GM12878 (cell line): ENCODE data around the gene TIMM10. TPM values are rescaled to one million over a fixed set of nuclear protein-coding genes. Genes with fewer than 3 reads are reported as not detected.

Source experiments
- ATAC-seq: fragments of 200-7000 bp; cut with Tn5 transposase; 3 replicates; pipeline ENCODE4 v1.9.1; 2020; ENCODE audit warnings: mild to moderate bottlenecking, moderate library complexity
- BruUV-seq: library from RNA; stranded (reverse); fragments of 400-500 nt; replicated peaks from 2 replicates; lab custom pipeline; 2021; lab: Mats Ljungman, UMichigan
- CTCF ChIA-PET: fragments of 300-600 bp; sonication (Branson Sonifier 250); formaldehyde crosslinking; extraction: SDS; loops from one replicate; lab custom pipeline; 2021; ENCODE audit warnings: inconsistent platforms; lab: Yijun Ruan, JAX
- POLR2A ChIA-PET: fragments of 350-600 bp; formaldehyde crosslinking; extraction: SDS; loops from one replicate; lab custom pipeline; 2021; ENCODE audit warnings: inconsistent platforms; lab: Charles Lee
- RAD21 ChIA-PET: fragments of 300-600 bp; sonication (Branson Sonifier 250); formaldehyde crosslinking; loops from one replicate; lab custom pipeline; 2023; ENCODE audit warnings: antibody characterized with exemption; ENCODE audit not compliant: unreplicated experiment; lab: Charles Lee
- SMC1A ChIA-PET: fragments of 300-600 bp; sonication (Branson Sonifier 250); formaldehyde crosslinking; loops from one replicate; lab custom pipeline; 2023; ENCODE audit not compliant: unreplicated experiment, uncharacterized antibody; lab: Charles Lee
- DNase-seq: peaks from one replicate; pipeline ENCODE4 v3.0.0-alpha.2; 2011; ENCODE audit warnings: low read depth, low spot score
- FAIRE-seq: peaks from 3 replicates; lab custom pipeline; 2011; peaks lifted over from hg19 to GRCh38; lab: Jason Lieb, UNC
- H2AFZ ChIP-seq: 2 replicates; pipeline ENCODE4 v1.6.0; 2011; ENCODE audit warnings: low read depth, low read length, control low read depth; ENCODE audit not compliant: control insufficient read depth
- H3K27ac ChIP-seq: 2 replicates; pipeline ENCODE4 v1.5.1; 2011; ENCODE audit warnings: control low read depth; ENCODE audit not compliant: control insufficient read depth, insufficient read depth
- H3K27me3 ChIP-seq, 2 experiments: replicated peaks in 1 of 2; 2 replicates each; pipeline versions ENCODE4 v1.6.0 to v1.6.1; 2011; ENCODE audit warnings: low read length in 1 of 2; ENCODE audit not compliant: control insufficient read depth in 2 of 2, insufficient read depth in 2 of 2
- H3K36me3 ChIP-seq, 2 experiments: 2 replicates each; pipeline ENCODE4 v1.5.1; 2011; ENCODE audit warnings: low read length in 1 of 2; ENCODE audit not compliant: control insufficient read depth in 2 of 2, insufficient read depth in 2 of 2
- H3K4me1 ChIP-seq: 2 replicates; pipeline ENCODE4 v1.6.1; 2011; ENCODE audit warnings: mild to moderate bottlenecking, low read length, moderate library complexity, mixed read lengths; ENCODE audit not compliant: control insufficient read depth, insufficient read depth
- H3K4me2 ChIP-seq: 2 replicates; pipeline ENCODE4 v1.6.0; 2011; ENCODE audit warnings: control low read depth; ENCODE audit not compliant: control insufficient read depth, insufficient read depth
- H3K4me3 ChIP-seq: fragments of 200-600 bp; sonication (generic); 2 replicates; pipeline ENCODE4 v1.5.1; 2016
- H3K79me2 ChIP-seq: 2 replicates; pipeline ENCODE4 v1.6.0; 2011; ENCODE audit warnings: low read length; ENCODE audit not compliant: control insufficient read depth, insufficient read depth
- H3K9ac ChIP-seq: 2 replicates; pipeline ENCODE4 v1.8.0; 2011; ENCODE audit warnings: low read length, control low read depth, mixed read lengths; ENCODE audit not compliant: control insufficient read depth, insufficient read depth
- H3K9me3 ChIP-seq: replicated peaks from 3 replicates; pipeline ENCODE4 v1.5.1; 2011; ENCODE audit warnings: mild to moderate bottlenecking, low read length; ENCODE audit not compliant: control insufficient read depth, insufficient read depth
- H4K20me1 ChIP-seq: 2 replicates; pipeline ENCODE4 v1.6.0; 2011; ENCODE audit not compliant: control insufficient read depth, insufficient read depth
- BHLHE40 ChIP-seq, 2 experiments: fragments of 450-650 bp in 1 of 2; IDR thresholded peaks; 2 replicates each; pipeline ENCODE4 v1.6.1; 2011 to 2017; ENCODE audit warnings: low read depth in 2 of 2, borderline replicate concordance in 1 of 2, improper control_type of control experiment in 1 of 2, low read length in 1 of 2, mild to moderate bottlenecking in 1 of 2
- CBX3 ChIP-seq: fragments of 200-600 bp; sonication (generic); IDR thresholded peaks from 2 replicates; pipeline ENCODE4 v1.6.1; 2016; ENCODE audit warnings: low read depth, borderline replicate concordance
- CREM ChIP-seq: IDR thresholded peaks from 2 replicates; pipeline ENCODE4 v1.6.1; 2014; ENCODE audit warnings: antibody characterized with exemption, low read depth
- ESRRA ChIP-seq: IDR thresholded peaks from 2 replicates; pipeline ENCODE4 v1.6.1; 2012; ENCODE audit warnings: mild to moderate bottlenecking, low read length, improper control_type of control experiment
- RBBP5 ChIP-seq: fragments of 200-600 bp; sonication (generic); conservative IDR thresholded peaks from 2 replicates; pipeline ENCODE4 v1.6.1; 2016
- RFX5 ChIP-seq: IDR thresholded peaks from 2 replicates; pipeline ENCODE4 v1.6.1; 2011; ENCODE audit warnings: low read depth, low read length, improper control_type of control experiment
- WRNIP1 ChIP-seq: IDR thresholded peaks from 2 replicates; pipeline ENCODE4 v1.6.1; 2011; ENCODE audit warnings: low read depth, low read length, improper control_type of control experiment, borderline replicate concordance
- ZNF217 ChIP-seq: fragments of 450-650 bp; IDR thresholded peaks from 2 replicates; pipeline ENCODE4 v1.6.1; 2017; ENCODE audit warnings: antibody characterized with exemption, mild to moderate bottlenecking
- WGBS: methylation state at CpG from one replicate; pipeline ENCODE4 v1.1.6; 2016; ENCODE audit warnings: low lambda C conversion rate; ENCODE audit not compliant: insufficient replicate concordance, insufficient coverage; ENCODE audit errors: missing lambda C conversion rate; 5-methylcytosine and 5-hydroxymethylcytosine counted together
- in situ Hi-C: fragments of 300-500 bp; cut with MboI; formaldehyde crosslinking; loops from 9 replicates; pipeline ENCODE4 v1.14.3; 2018; ENCODE audit warnings: mixed read lengths
- intact Hi-C: fragments of 100-400 bp; cut with micrococcal nuclease; formaldehyde crosslinking; loops from one replicate; pipeline ENCODE4 v1.14.2; 2022; ENCODE audit not compliant: unreplicated experiment
- polyA plus RNA-seq, 11 experiments: library from polyadenylated mRNA; depleted of rRNA in 4 of 11; unstranded in 6 of 11; stranded (reverse) in 5 of 11; fragments of >200 nt; fragmentation: Nextera tagmentation in 4 of 11; fragmentation: Illumina TruSeq in 1 of 11; extraction: Ambion mirVana in 4 of 11; extraction: Trizol in 1 of 11; gene quantifications; 1 replicate in 1 of 11; 2 replicates in 10 of 11; pipeline versions ENCODE4 v1.2.1 to v1.2.3, GENCODE V29; 2011 to 2016; ENCODE audit warnings: inconsistent platforms in 2 of 11, missing spikeins in 2 of 11, low read depth in 1 of 11
- total RNA-seq, 4 experiments: library from RNA; depleted of rRNA in 3 of 4; stranded (reverse); fragments of >200 nt in 3 of 4; fragmentation: Illumina TruSeq in 1 of 4; extraction: Trizol in 1 of 4; gene quantifications; 2 replicates each; pipeline versions ENCODE4 v1.2.1 to v1.2.3, GENCODE V29; 2013 to 2021
- TF ChIP-seq, protein P1 (sequence below): fragments of 450-650 bp; IDR thresholded peaks from 2 replicates; pipeline ENCODE4 v1.6.1; 2018; ENCODE audit warnings: mild to moderate bottlenecking, low read depth, moderate library complexity; ENCODE audit not compliant: partially characterized antibody
- TF ChIP-seq, protein P2 (sequence below): fragments of 450-650 bp; conservative IDR thresholded peaks from 2 replicates; pipeline ENCODE4 v1.6.1; 2017; ENCODE audit warnings: mild to moderate bottlenecking, moderate library complexity
- TF ChIP-seq, protein P3 (sequence below): fragments of 450-650 bp; IDR thresholded peaks from 2 replicates; pipeline ENCODE4 v1.6.1; 2014; ENCODE audit warnings: mild to moderate bottlenecking
- TF ChIP-seq, protein P4 (sequence below): fragments of 450-650 bp; IDR thresholded peaks from 2 replicates; pipeline ENCODE4 v1.6.1; 2017; ENCODE audit warnings: low read depth, mild to moderate bottlenecking, moderate library complexity

The TIMM10 gene
- total and polyA plus RNA-seq, 10 of the 15 experiments (the other 5 are each of a cell fraction or from before 2014, with no cell fraction given) = 148 to 898 (median 206) TPM

DNA sequence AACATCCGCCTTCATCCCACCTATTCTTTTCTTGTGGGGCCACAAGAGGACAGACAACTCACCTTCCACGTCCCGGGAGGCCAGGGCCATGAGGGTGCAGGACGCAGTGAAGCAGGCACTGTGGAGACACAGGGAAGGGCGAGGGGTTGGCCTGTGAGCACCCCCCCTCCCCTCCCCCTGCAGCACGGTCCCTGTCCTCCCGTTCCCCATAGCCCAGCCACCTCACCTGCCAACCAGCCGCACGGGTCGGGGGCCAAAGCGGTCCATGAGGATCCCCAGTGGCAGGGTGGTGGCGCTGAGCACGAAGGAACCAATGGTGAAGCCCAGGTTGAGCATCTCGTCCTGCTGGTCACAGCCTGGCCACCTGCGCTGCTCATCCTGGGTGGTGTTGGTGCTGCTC is 29.6 kb downstream of the TIMM10 start:
- H3K36me3 ChIP-seq = peaks cover 3% of the 10 kb centered on the region in 2 experiments; a peak in 3 of 4 replicates

DNA sequence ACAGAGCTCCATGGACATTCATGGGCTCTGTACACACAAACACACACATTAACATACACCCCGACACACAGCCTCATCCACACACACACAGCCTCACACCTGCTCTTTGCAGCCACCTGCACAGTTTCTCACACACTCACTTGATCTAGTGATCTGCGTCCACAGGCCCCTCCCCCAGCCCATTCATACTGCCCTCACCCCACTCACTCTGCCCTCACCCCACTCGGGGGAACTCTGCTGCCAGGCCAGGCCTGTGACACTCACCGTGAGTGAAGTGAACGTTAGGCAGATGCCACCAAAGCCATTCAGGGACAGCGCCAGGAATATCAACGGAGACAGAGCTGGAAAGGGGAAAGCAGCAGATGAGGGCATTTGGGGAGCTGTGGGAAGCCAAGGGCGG is 30.0 kb downstream of the TIMM10 start:
- BruUV-seq = no TSS peak
- H4K20me1 ChIP-seq = peaks cover 3% of the 10 kb centered on the region; the same call in 1 of the 2 replicates
- no peak overlapping the region for H3K9ac ChIP-seq
- H3K36me3 ChIP-seq = peaks cover 3% of the 10 kb centered on the region in 2 experiments; a peak in 3 of 4 replicates
- in situ Hi-C loops = no loop called here
- intact Hi-C loops = no loop called here
- SMC1A ChIA-PET = no interaction called here
- POLR2A ChIA-PET = no interaction called here
- CTCF ChIA-PET = interaction anchor here (2.0 kb wide), 1 partner anchor 26 kb away, joined by 4 read pairs; no protein-coding TSS in a partner anchor
- ATAC-seq (no peak), FAIRE-seq (no peak), DNase-seq (no peak)
- RAD21 ChIA-PET = no interaction called here
- no peak overlapping the region for H3K4me2 ChIP-seq
- WGBS = 93% methylated on average over 8 of the region's 8 CpGs
- no peaks in the 10 kb centered on the region for H3K9me3 ChIP-seq
- H3K27ac ChIP-seq = no peak overlapping the region
- H3K4me1 ChIP-seq = no peaks in the 10 kb centered on the region
- H3K79me2 ChIP-seq = no peaks in the 10 kb centered on the region
- H3K4me3 ChIP-seq = no peak overlapping the region
- H3K27me3 ChIP-seq = no peaks in the 10 kb centered on the region
- no peak overlapping the region for H2AFZ ChIP-seq
- TF ChIP-seq ZNF217 (no peak), RBBP5 (no peak)
- TF ChIP-seq, protein P1, sequence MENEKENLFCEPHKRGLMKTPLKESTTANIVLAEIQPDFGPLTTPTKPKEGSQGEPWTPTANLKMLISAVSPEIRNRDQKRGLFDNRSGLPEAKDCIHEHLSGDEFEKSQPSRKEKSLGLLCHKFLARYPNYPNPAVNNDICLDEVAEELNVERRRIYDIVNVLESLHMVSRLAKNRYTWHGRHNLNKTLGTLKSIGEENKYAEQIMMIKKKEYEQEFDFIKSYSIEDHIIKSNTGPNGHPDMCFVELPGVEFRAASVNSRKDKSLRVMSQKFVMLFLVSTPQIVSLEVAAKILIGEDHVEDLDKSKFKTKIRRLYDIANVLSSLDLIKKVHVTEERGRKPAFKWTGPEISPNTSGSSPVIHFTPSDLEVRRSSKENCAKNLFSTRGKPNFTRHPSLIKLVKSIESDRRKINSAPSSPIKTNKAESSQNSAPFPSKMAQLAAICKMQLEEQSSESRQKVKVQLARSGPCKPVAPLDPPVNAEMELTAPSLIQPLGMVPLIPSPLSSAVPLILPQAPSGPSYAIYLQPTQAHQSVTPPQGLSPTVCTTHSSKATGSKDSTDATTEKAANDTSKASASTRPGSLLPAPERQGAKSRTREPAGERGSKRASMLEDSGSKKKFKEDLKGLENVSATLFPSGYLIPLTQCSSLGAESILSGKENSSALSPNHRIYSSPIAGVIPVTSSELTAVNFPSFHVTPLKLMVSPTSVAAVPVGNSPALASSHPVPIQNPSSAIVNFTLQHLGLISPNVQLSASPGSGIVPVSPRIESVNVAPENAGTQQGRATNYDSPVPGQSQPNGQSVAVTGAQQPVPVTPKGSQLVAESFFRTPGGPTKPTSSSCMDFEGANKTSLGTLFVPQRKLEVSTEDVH = no peak
- TF ChIP-seq, protein P2, sequence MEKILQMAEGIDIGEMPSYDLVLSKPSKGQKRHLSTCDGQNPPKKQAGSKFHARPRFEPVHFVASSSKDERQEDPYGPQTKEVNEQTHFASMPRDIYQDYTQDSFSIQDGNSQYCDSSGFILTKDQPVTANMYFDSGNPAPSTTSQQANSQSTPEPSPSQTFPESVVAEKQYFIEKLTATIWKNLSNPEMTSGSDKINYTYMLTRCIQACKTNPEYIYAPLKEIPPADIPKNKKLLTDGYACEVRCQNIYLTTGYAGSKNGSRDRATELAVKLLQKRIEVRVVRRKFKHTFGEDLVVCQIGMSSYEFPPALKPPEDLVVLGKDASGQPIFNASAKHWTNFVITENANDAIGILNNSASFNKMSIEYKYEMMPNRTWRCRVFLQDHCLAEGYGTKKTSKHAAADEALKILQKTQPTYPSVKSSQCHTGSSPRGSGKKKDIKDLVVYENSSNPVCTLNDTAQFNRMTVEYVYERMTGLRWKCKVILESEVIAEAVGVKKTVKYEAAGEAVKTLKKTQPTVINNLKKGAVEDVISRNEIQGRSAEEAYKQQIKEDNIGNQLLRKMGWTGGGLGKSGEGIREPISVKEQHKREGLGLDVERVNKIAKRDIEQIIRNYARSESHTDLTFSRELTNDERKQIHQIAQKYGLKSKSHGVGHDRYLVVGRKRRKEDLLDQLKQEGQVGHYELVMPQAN = no peak
- TF ChIP-seq, protein P3, sequence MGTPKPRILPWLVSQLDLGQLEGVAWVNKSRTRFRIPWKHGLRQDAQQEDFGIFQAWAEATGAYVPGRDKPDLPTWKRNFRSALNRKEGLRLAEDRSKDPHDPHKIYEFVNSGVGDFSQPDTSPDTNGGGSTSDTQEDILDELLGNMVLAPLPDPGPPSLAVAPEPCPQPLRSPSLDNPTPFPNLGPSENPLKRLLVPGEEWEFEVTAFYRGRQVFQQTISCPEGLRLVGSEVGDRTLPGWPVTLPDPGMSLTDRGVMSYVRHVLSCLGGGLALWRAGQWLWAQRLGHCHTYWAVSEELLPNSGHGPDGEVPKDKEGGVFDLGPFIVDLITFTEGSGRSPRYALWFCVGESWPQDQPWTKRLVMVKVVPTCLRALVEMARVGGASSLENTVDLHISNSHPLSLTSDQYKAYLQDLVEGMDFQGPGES = no peak

More for the DNA sequence above, 29.6 kb downstream of the TIMM10 start:
- DNase-seq (no peak), FAIRE-seq (no peak), ATAC-seq (no peak)
- 98% methylated on average over 10 of the region's 15 CpGs for WGBS
- Histone ChIP-seq H3K4me1 (no peaks in the 10 kb centered on the region), H2AFZ (no peak overlapping the region), H3K4me2 (no peak overlapping the region), H3K9ac (no peak overlapping the region), H3K79me2 (no peaks in the 10 kb centered on the region), H3K27ac (no peak overlapping the region), H3K4me3 (no peak overlapping the region), H4K20me1 (peaks cover 3% of the 10 kb centered on the region; the same call in 1 of the 2 replicates), H3K9me3 (no peaks in the 10 kb centered on the region), H3K27me3 (no peaks in the 10 kb centered on the region)
- ChIA-PET POLR2A (no interaction called here), SMC1A (no interaction called here), RAD21 (no interaction called here), CTCF (interaction anchor here (1.6 kb wide), 1 partner anchor 26 kb away, joined by 6 read pairs; no protein-coding TSS in a partner anchor)
- TF ChIP-seq WRNIP1 (no peak), BHLHE40 (IDR thresholded peaks at IDR 0.05; ENCODE audit: borderline replicate concordance in 1 of 2, low read depth in 2 of 2, low read length in 1 of 2) (no peak), RFX5 (no peak), CBX3 (no peak), ESRRA (no peak), CREM (no peak)
- TF ChIP-seq, protein P4, sequence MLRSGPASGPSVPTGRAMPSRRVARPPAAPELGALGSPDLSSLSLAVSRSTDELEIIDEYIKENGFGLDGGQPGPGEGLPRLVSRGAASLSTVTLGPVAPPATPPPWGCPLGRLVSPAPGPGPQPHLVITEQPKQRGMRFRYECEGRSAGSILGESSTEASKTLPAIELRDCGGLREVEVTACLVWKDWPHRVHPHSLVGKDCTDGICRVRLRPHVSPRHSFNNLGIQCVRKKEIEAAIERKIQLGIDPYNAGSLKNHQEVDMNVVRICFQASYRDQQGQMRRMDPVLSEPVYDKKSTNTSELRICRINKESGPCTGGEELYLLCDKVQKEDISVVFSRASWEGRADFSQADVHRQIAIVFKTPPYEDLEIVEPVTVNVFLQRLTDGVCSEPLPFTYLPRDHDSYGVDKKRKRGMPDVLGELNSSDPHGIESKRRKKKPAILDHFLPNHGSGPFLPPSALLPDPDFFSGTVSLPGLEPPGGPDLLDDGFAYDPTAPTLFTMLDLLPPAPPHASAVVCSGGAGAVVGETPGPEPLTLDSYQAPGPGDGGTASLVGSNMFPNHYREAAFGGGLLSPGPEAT = no peak
- in situ Hi-C loops (no loop called here), intact Hi-C loops (no loop called here)
- no TSS peak for BruUV-seq
